ENCODE data around the gene NDUFB7.
"Not testable (repeated sequence)": the region's sequence is repeated elsewhere in the genome, so short reads cannot be mapped to it uniquely, and the experiment has no call there.

The NDUFB7 gene

GRCh38 chr19:14570864-14571527, 870 bp downstream of the NDUFB7 start:
- no peak for DNase-seq (ENCODE audit: low spot score)

- no peak for DNase-seq (ENCODE audit: low spot score)
These were observed 4.8 kb downstream of the NDUFB7 start for GRCh38 chr19:14567079-14567478.

- no peak for DNase-seq (ENCODE audit: low spot score)
These were observed 5.2 kb downstream of the NDUFB7 start for GRCh38 chr19:14566712-14567077.

GRCh38 chr19:14565765-14566711, 5.8 kb downstream of the NDUFB7 start:
- DNase-seq (ENCODE audit: low spot score) = no peak

- DNase-seq (ENCODE audit: low spot score) = no peak
These were observed 6.6 kb downstream of the NDUFB7 start for GRCh38 chr19:14565298-14565679.

GRCh38 chr19:14564652-14565297, 7.1 kb downstream of the NDUFB7 start:
- not testable (repeated sequence) for DNase-seq (ENCODE audit: low spot score)

GRCh38 chr19:14563989-14564651, 7.7 kb downstream of the NDUFB7 start:
- DNase-seq (ENCODE audit: low spot score) = peak; percentile 63

- DNase-seq (ENCODE audit: low spot score) = no peak
These were observed 8.3 kb downstream of the NDUFB7 start for GRCh38 chr19:14563590-14563926.

GRCh38 chr19:14562660-14563589, 8.9 kb downstream of the NDUFB7 start:
- no peak for DNase-seq (ENCODE audit: low spot score)

GRCh38 chr19:14561847-14562351, 10.0 kb downstream of the NDUFB7 start:
- DNase-seq (ENCODE audit: low spot score) = no peak

- no peak for DNase-seq (ENCODE audit: low spot score)
These were observed 10.6 kb downstream of the NDUFB7 start for GRCh38 chr19:14561249-14561648.

- DNase-seq (ENCODE audit: low spot score) = no peak
These were observed 11.1 kb downstream of the NDUFB7 start for GRCh38 chr19:14560776-14561108.

GRCh38 chr19:14559916-14560775, 11.7 kb downstream of the NDUFB7 start:
- DNase-seq (ENCODE audit: low spot score) = no peak

GRCh38 chr19:14558370-14559066, 13.3 kb downstream of the NDUFB7 start:
- no peak for DNase-seq (ENCODE audit: low spot score)

GRCh38 chr19:14556662-14557188, 15.1 kb downstream of the NDUFB7 start:
- peak; percentile 90 for DNase-seq (ENCODE audit: low spot score)

GRCh38 chr19:14555918-14556661, 15.8 kb downstream of the NDUFB7 start:
- peak; percentile 48 for DNase-seq (ENCODE audit: low spot score)

GRCh38 chr19:14554382-14554812, 17.5 kb downstream of the NDUFB7 start:
- DNase-seq (ENCODE audit: low spot score) = no peak

GRCh38 chr19:14553939-14554243, 18.0 kb downstream of the NDUFB7 start:
- DNase-seq (ENCODE audit: low spot score) = no peak

All from RKO (cell line).